GM19324 (cell line): ENCODE data around the gene AP1B1.
"Not testable (repeated sequence)": the region's sequence is repeated elsewhere in the genome, so short reads cannot be mapped to it uniquely, and the experiment has no call there.

Source experiments
- ATAC-seq: cut with Tn5 transposase; IDR thresholded peaks from one replicate; pipeline ENCODE4 v1.9.1; 2021; ENCODE audit warnings: mild to moderate bottlenecking, moderate library complexity; ENCODE audit not compliant: unreplicated experiment, low FRiP score

AP1B1 gene

DNA sequence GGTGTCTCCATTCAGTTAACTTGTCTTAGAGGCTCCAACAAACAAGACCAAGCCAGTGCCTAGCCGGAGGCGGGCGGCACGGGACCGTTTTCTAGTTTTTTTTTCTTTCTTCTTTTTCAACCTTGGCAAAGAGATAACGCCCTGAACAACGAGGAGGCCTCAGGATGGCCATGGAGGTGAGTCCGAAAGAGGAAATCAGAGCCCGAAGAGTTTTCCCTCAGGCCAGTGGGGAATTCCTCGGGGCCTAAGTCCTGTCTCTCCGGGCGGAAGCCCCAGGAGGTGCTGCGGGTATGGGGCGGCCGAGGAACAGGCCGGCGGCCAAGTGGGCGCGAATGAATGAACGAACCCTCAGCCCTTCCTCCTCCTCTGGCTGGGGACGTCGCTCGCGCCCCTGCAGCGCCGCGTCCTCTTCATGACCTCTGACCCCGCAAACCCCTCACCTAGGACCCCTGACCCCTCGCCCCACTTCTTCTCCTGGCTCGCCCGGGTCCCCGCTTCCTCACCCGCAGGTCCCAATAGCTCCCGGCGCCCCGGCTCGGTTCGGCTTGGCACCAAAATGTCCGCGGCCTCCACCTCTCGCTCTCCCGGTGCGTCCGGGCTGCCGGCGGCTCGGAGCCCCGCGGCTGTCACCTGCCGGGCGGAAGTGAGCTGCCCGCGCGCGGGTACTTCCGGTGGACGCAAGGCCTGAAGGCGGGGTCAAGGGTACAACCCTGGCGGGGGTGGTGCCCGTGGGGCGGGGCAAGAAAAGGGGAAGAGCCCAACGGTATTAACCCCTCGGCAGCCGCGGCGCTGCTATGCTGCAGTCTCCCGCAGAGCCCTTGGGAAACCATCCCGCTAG lies at the start of gene AP1B1:
TSS of gene AP1B1 (minus strand) at position 650 of the 838 bp plus-strand sequence. CDS start 21,327 bp downstream, outside the sequence.
- peak; percentile 85 for ATAC-seq

DNA sequence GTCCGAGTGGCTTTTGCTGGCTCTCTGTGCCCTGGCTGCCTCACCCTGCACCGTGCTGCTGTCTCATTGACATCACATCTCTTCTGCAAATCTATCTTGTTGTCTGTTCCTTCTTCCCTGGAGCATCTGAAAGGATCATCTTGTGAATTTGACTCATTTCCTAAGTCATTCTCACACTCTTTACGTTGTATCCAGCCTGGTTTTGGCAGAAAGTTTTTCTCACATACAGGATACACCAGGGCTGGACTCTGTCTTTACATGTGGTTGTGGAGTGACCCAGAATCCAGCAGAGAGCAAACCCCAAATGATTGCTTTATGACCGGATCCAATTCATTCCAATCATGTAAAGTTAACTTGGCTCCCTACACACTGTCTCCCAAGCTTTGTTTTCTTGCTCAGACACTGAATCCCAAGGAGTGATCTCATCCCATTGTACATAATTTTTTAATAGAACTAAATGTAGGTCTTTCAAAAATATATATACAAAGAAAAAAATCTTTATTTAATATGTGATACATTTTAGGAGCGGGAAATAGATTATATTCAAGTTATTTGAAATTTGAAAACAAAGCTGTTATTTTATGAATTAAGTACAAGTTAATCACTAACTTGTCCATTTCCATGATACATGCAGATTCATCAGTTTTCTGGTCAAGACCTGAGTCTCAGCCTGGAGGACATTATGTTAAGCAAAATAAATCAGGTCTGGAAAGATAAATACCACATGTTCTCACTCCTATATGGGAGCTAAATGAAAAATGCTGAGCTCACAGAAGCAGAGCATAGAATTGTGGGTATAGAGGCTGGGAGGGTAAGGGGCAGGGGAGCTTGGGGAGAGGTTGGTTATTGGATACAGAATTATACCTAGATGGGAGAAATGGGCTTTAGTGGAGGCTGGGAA lies 47.1 kb upstream of the AP1B1 start:
- ATAC-seq: no peak

DNA sequence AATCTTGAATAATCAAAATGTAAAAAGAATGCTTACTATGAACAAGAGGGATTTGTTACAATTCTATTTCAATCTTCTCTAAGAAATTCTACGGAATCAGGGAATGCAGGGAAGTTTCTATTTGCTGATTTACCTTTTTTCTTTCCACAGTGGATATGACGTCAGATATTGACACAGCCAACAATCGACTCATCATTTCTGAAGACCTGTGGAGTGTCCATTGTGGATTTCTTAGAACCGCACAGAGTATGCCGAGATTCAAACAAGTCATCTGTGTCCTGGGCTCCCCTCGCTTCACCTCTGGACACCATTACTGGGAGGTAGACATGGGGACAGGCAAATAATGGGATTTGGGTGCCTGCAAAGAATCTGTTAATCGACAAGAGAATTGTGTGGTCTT lies 45.9 kb upstream of the AP1B1 start:
- no peak for ATAC-seq

DNA sequence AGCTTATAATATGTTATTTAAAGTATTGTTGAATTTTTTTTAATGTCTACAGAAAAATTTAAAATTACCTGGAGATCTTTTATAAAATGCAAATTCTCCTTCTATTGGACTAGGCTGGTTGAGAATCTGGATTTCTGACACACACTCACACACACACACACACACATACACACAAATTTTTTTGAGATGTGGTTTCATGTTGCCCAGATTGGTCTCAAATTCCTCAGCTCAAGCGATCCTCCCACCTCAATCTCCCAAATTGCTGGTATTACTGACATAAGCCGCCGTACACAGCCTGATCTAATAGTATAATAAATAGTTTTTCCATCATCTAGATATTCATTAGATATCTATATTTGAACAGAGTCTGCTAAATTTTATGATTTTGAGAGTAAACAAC lies 45.5 kb upstream of the AP1B1 start:
- ATAC-seq: no peak

DNA sequence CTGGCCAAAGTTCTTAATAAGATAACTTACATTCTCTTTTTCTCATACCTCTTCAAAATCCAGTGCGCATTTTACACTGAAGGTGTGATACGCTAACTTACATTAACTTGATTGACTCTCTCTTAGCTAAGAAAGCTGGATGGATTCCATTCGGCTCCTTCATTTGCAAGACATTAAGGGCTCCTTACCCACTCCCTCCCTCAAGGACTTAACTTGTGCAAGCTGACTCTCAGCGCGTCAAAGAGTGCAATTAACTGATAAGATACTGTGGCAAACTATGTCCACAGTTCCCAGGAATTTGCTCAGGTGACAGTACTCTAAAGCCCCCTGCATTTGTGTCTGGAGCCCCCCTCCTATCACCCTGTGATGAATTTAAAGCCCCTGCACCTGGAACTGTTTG lies 43.6 kb upstream of the AP1B1 start:
- no peak for ATAC-seq

DNA sequence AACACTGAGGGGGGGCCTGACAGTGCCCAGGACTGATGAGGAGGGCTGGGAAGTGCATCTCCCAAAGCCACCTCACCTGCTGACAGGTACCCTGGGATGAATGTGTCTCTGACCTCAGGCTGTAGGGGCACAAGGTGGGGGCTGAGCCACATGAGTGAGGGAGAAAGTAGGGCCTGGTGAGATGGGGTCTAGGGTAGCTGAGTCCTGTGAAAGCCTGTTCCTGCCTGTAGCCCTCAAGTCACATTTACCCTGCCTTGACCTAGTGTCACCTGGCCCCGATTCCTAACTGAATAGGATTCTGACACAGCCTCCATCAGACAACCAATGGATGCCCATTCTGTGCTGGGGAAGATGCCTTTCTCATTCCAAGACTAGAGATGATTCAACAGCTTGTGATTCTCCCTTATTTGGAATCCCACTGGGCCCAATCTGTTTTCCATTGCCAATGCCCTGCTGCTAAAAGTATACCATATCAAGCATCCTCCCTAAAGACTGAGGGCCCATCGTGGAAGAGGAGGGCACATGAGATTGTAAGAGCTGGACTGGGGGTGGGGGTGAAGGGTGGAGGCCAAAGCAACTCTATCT lies 38.9 kb upstream of the AP1B1 start:
- no peak for ATAC-seq

DNA sequence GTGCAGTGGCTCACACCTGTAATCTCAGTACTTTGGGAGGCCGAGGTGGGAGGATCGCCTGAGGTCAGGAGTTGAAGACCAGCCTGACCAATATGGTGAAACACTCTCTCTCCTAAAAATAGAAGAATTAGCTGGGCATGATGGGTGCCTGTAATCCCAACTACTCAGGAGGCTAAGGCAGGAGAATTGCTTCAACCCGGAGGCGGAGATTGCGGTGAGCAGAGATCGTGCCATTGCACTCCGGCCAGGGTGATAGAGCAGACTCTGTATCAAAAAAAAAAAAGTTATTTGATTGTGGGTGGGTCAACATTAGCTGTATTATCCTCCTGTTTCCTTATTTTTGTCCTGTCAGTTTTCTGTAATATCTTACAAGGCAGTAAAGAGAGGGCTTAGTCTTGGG lies 38.1 kb upstream of the AP1B1 start:
- ATAC-seq: no peak

DNA sequence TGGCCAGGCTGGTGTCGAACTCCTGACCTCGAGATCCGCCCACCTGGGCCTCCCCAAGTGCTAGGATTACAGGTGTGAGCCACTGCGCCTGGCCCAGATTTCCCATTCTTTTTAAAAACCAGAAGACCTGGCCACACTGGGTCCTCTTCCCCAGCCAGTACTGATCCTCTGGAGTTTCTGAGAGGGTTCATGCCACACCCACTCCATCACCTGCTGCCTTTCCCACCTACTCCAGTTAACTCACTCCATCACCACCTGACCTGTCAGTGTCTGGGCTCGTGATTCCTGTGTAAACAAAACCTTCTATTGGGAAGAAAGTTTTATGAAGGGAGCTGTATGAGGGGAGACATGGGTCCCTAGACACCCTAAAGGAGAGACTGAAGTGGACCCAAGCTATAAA lies 30.3 kb upstream of the AP1B1 start:
- not testable (repeated sequence) for ATAC-seq

DNA sequence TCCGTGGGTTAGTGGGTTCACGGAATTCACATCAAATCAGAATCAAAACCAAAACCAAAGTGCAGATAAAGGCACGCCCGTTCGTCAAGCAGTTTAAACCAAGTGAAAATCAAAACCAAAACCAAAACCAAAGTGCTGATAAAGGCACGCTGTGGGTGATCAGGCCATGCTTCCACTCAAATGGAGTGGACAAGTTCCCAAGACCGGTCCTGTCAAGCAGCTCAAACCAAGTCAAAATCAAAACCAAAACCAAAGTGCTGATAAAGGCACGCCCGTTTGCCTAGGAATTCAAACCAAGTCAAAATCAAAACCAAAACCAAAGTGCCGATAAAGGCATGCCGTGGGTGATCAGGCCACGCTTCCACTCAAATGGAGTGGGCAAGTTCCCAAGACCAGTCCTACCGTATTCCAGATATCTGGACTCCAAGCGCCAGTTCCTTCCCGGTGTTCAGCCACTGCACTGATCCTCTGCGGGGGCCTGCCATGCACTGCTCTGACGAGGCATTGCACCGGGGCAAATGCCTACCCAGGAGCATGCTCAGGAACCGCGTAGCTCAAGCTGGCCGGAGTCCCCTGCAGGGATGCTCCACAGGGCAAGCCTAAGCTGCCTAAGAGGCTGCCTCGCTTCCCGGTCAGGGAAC lies 26.7 kb upstream of the AP1B1 start:
- ATAC-seq: not testable (repeated sequence)

DNA sequence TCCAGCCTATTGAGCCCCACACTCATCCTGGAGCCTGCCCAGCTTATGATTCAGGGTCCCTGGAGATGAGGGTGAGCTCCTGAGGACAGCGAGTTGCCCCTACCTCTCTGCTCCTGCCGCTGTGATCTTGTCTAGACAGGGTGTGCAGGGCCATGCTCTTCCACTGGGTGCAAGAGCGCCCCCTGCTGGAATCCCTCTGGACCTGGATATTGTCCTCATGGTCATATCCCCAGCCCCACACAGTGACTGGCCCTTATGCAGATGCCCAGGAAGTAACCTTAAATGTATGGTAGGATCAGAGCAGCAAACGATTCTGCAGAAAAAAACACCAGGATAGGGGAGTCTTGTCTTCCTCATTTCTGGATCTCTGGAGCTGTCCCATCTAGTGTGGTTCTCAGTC lies 24.4 kb upstream of the AP1B1 start:
- not testable (repeated sequence) for ATAC-seq

DNA sequence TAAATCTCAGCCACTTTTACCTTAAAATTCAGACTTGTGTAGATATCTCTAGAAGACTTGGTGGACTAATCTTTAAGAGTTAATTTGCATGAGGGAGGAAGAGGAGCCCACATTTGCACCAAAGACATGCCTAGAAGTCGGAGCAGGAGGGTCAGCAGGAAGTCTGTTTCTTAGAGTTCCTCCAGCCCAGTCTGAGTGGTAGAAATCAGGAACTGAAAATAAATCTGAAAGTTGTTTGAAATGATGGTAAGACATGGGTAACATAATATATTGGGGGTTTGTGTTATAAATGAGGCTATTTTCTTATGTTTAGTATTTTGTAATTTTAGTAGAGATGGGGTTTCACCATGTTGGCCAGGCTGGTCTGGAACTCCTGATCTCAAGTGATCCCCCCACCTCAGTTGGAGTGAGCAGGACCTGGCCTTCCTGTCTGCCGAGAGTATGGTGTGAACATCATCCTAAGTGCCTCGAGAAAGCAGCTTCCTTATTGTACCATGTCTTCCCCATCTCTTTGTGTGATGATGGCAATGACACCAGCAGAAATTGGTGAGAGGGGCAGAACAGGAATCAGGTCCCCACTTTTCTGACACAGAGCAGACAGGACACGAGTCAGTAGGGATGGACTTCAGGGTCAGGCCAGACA lies 23.3 kb upstream of the AP1B1 start:
- not testable (repeated sequence) for ATAC-seq

DNA sequence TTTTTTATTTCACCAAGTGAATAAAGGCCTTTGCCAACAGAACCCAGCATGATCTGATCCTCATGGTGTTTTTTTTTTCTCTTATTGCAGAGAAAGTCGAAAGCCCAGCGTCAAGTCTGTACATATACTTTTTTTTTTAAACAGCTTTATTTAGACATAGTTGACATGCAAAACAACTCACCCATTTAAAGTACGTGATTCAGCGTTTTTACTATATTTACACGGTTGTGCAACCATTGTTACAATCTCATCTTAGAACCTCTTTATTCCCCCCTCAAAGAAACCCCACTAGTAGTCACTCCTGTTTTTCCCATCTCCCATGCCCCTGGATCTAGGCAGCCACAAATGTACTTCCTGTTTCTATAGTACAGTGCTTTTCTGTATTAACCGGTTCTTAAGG lies 20.6 kb upstream of the AP1B1 start:
- no peak for ATAC-seq

DNA sequence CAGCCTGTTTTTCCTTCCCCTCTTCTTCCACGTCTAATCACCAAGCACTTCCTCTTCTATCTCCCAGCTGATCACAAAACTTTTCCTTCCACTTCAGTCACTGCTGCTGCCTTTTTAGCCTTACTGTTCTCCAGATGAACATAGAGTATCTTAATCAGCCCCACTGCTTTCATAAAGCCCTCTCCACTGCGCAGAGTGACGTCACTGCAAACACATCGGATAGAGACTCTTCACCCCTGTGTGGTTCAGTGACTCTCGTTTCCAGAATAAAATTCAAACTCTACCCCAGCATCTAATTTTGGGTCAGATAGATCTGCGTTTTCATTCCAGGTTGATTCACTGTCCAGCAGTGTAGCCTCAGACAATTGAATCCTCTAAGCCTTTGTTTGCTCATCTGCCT lies 13.2 kb upstream of the AP1B1 start:
- ATAC-seq: not testable (repeated sequence)

DNA sequence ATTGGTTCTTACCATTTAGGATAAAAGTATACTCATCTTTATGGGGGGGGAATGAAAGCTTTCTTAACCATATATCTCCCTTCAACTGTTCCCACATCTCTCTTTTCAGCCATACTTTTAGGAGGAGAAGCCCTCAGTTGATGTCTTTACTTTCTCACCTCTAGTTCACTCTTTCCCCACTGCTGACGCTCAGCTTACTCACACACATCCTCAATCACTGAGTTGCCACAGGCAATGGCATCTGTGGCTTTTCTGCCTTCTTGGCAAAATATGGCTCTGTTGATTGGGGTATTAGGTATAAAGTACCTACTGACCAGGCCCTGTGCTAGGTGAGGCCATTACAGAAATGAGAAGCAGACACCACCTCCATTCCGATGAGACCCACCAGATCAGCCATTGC lies 12.2 kb upstream of the AP1B1 start:
- ATAC-seq: no peak

DNA sequence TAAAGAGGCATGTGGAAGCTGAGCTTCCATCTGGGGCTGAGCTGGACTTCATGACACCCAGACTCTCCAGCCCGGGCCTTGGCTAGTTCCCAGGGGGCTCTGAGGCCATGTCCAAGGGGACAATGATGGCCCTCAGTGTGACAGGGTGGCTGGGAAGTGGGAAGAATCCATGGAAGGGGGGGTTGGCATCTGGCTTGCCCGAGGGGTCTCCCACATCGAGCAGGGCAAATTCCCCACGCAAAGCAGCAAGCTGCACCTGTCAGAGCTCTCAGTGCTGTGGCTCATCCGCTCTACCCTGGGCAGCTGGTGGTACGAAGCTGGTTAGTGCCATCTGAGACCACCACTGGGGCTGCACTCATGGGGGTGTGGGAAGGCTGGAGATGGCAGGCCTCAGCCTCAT lies 9.4 kb upstream of the AP1B1 start:
- ATAC-seq: no peak

DNA sequence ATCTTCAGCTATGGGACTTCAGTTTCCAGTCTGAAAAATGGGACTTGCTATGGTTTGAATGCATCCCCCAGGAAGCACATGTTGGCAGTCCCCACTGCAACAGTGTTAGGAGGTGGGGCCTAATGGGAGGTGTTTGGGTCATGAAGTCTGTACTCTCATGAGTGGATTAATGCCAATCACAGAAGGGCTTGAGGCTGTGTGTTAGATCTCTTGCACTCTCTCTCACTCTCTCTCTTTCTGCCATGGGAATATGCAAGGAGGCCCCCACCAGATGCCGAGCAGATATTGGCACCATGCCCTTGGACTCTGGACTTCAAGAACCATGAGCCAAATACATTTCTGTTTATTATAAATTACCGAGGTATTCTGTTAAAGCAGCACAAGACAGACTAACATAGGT lies 7.8 kb upstream of the AP1B1 start:
- no peak for ATAC-seq

DNA sequence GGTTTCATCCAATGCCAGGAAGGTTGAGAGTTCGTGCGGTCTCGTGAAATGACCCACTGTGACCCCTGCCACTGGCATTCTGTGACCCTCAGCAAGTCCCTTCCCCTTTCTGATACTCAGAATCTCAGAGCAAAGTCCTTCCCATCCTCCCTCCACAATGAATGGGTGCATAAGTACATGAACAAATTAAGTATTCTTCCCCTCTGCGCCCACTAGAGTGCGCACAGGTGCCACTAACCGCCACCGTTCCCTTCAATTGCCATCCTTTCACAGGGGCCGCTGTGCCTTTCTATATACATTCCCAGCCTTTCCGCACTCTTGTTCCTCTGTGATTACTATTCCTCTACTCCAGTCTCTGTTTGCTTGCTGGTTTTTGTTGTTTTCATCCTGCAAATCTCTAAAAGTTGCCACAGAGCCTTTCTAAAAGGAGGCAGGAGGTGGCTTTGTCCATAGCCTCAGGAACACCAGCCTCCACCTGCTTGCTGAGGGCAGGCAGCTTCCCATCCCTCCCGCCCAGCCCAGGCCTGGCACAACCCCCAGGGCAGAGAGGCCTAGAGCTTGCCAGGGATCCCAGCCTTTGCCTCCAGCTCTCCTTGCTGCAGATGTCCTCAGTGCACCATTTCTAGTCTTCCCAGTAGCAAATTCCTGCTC lies 6.7 kb upstream of the AP1B1 start:
- ATAC-seq: no peak

DNA sequence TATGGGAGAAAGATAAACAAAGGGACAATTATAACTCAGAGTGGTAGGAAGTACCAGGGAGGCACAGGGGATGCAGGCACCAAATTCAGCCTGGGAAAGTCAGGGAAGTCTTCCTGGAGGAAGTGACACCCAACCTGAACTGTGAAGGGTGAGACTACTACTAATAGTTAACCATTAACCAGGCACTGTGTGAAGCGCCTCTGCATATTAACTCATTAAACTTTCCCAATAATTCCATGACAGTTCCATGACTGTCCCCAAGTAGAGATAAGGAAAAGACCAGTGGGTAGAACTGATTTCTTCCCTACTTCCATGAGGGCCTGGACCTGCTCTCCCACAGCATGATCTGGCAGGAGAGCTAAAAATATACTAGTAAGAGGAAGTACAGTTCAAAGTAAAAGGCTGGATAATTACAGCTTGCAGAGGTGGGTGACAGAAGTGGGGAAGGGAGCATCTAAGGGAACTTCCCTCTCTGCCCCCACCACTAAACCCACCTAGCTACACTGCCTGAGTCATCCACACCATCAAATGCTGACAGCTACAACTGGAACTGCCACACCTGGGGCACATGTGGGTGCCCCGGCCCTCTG lies 4.7 kb upstream of the AP1B1 start:
- no peak for ATAC-seq

DNA sequence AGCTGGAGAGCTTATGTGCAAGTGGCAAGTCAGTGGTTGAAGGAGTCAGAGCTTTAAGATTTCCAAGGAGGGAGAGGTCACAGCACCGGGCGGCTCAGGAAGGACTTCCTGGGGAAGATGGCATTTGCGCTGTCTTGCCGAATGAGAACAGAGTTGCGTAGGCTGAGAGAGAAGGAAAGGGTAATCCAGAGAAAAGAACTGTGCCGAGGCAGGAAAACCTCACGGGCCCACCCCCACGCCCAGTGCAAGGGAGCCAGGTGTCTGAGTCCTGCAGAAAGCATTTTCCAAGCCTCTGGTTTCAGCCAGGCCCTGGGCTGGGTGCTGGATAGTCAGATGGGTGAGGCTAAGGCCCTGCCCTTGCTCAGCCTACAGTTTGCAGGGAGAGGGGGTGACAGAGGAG lies 3.2 kb upstream of the AP1B1 start:
- ATAC-seq: no peak
